ENCODE measurements around the gene SETD1B. TPM values are rescaled to one million over a fixed set of nuclear protein-coding genes. Genes with fewer than 3 reads are reported as not detected.

SETD1B gene
- polyA plus RNA-seq, 1 donor from 2014 or later: 2.6 TPM

- Histone ChIP-seq H3K9me2 (ENCODE audit: insufficient read depth, low read length) (no peaks in the 10 kb centered on the region), H3F3A (ENCODE audit: insufficient read depth, low read length, poor library complexity, severe bottlenecking) (no peaks in the 10 kb centered on the region), H4K20me1 (ENCODE audit: insufficient read depth) (no peaks in the 10 kb centered on the region), H3K9ac (ENCODE audit: low read length) (no peak overlapping the region), H2AFZ (ENCODE audit: low read depth, low read length) (no peak overlapping the region), H3K4me2 (ENCODE audit: low read length) (no peak overlapping the region), H3K36me3 (ENCODE audit: insufficient read depth, low read length) (no peaks in the 10 kb centered on the region), H3K79me2 (replicated peaks; ENCODE audit: insufficient read depth, low read length) (no peaks in the 10 kb centered on the region), H3K27ac (ENCODE audit: low read length) (no peak overlapping the region), H3K9me3 (ENCODE audit: low read length) (no peaks in the 10 kb centered on the region), H3K27me3 (ENCODE audit: insufficient read depth, low read depth, low read length) (no peaks in the 10 kb centered on the region), H3K4me3 (ENCODE audit: low read length) (no peak overlapping the region)
- TF ChIP-seq TAF1 (IDR thresholded peaks at IDR 0.05; ENCODE audit: low read depth) (no peak), RAD21 (conservative IDR thresholded peaks at IDR 0.05) (no peak), REST (IDR thresholded peaks at IDR 0.05; ENCODE audit: borderline replicate concordance) (no peak), EP300 (conservative IDR thresholded peaks at IDR 0.05; ENCODE audit: poor library complexity, severe bottlenecking) (no peak), SMC3 (conservative IDR thresholded peaks at IDR 0.05; ENCODE audit: poor library complexity) (no peak)
These were observed 67.7 kb downstream of the SETD1B start for GRCh38 chr12:121871467-121871866.

- Histone ChIP-seq H3K36me3 (ENCODE audit: insufficient read depth, low read length) (no peaks in the 10 kb centered on the region), H3F3A (ENCODE audit: insufficient read depth, low read length, poor library complexity, severe bottlenecking) (no peaks in the 10 kb centered on the region), H4K20me1 (ENCODE audit: insufficient read depth) (no peaks in the 10 kb centered on the region), H2AFZ (ENCODE audit: low read depth, low read length) (no peak overlapping the region), H3K9me3 (ENCODE audit: low read length) (no peaks in the 10 kb centered on the region), H3K79me2 (replicated peaks; ENCODE audit: insufficient read depth, low read length) (no peaks in the 10 kb centered on the region), H3K4me2 (ENCODE audit: low read length) (no peak overlapping the region), H3K9me2 (ENCODE audit: insufficient read depth, low read length) (no peaks in the 10 kb centered on the region), H3K27me3 (ENCODE audit: insufficient read depth, low read depth, low read length) (no peaks in the 10 kb centered on the region), H3K4me3 (ENCODE audit: low read length) (no peak overlapping the region), H3K9ac (ENCODE audit: low read length) (no peak overlapping the region), H3K27ac (ENCODE audit: low read length) (no peak overlapping the region)
- no peak for TF ChIP-seq SMC3 (conservative IDR thresholded peaks at IDR 0.05; ENCODE audit: poor library complexity)
- TF ChIP-seq POLR2AphosphoS5 (IDR thresholded peaks at IDR 0.05): no peak
- TF ChIP-seq EP300 (conservative IDR thresholded peaks at IDR 0.05; ENCODE audit: poor library complexity, severe bottlenecking): no peak
These were observed 68.9 kb downstream of the SETD1B start for GRCh38 chr12:121872546-121873215.

GRCh38 chr12:121873216-121873569 is 69.4 kb downstream of the SETD1B start:
- TF ChIP-seq POLR2AphosphoS5 (IDR thresholded peaks at IDR 0.05): no peak
- TF ChIP-seq EZH2 (IDR thresholded peaks at IDR 0.05; ENCODE audit: borderline replicate concordance, insufficient read depth, low read length, poor library complexity, severe bottlenecking): no peak
- no peaks in the 10 kb centered on the region for H3K27me3 ChIP-seq (ENCODE audit: insufficient read depth, low read depth, low read length)
- H3K4me2 ChIP-seq (ENCODE audit: low read length): no peak overlapping the region
- no peak overlapping the region for H3K27ac ChIP-seq (ENCODE audit: low read length)
- no peaks in the 10 kb centered on the region for H3K9me2 ChIP-seq (ENCODE audit: insufficient read depth, low read length)
- no peaks in the 10 kb centered on the region for H3F3A ChIP-seq (ENCODE audit: insufficient read depth, low read length, poor library complexity, severe bottlenecking)
- no peaks in the 10 kb centered on the region for H4K20me1 ChIP-seq (ENCODE audit: insufficient read depth)
- H3K9ac ChIP-seq (ENCODE audit: low read length): no peak overlapping the region
- H3K4me3 ChIP-seq (ENCODE audit: low read length): no peak overlapping the region
- no peaks in the 10 kb centered on the region for H3K36me3 ChIP-seq (ENCODE audit: insufficient read depth, low read length)
- H3K79me2 ChIP-seq (replicated peaks; ENCODE audit: insufficient read depth, low read length): no peaks in the 10 kb centered on the region
- H2AFZ ChIP-seq (ENCODE audit: low read depth, low read length): no peak overlapping the region
- H3K9me3 ChIP-seq (ENCODE audit: low read length): no peaks in the 10 kb centered on the region

All from neural cell (in vitro differentiated cells).